ENCODE results near the gene ANKZF1. TPM values are rescaled to one million over a fixed set of nuclear protein-coding genes. Genes with fewer than 3 reads are reported as not detected.

Gene ANKZF1
- total and polyA plus RNA-seq, 2 experiments from 2014 or later, result 27.8 to 31.5 TPM

GRCh38 chr2:219218217-219218731, 11.3 kb upstream of the ANKZF1 start:
- Histone ChIP-seq H3K9me2 (ENCODE audit: insufficient read depth) (no peaks in the 10 kb centered on the region), H4K20me1 (ENCODE audit: insufficient read depth) (no peaks in the 10 kb centered on the region), H3K27me3 (replicated peaks; ENCODE audit: insufficient read depth) (no peaks in the 10 kb centered on the region), H3K9ac (peak overlapping the region; percentile 83), H3K9me3 (ENCODE audit: low read depth) (no peaks in the 10 kb centered on the region), H3K36me3 (ENCODE audit: low read depth) (peaks cover 8% of the 10 kb centered on the region; the same call in 1 of the 2 replicates), H3K79me2 (ENCODE audit: insufficient read depth) (peaks cover 11% of the 10 kb centered on the region; the same call in 1 of the 2 replicates), H3K4me1 (ENCODE audit: insufficient read depth) (peaks cover 16% of the 10 kb centered on the region), H3K27ac (peak overlapping the region; percentile 91), H3K4me3 (peak overlapping the region; percentile 69), H3F3A (ENCODE audit: insufficient read depth) (peaks cover 17% of the 10 kb centered on the region), H2AFZ (peak overlapping the region; percentile 33), H3K4me2 (ENCODE audit: unreplicated experiment) (peak overlapping the region; percentile 75)
- WGBS, 2 experiments (ENCODE audit: low coverage in 1 of 2, low lambda C conversion rate in 2 of 2, missing lambda C conversion rate in 2 of 2), result 1 to 3% methylated on average over 25 to 33 of the region's 37 CpGs
- in situ Hi-C loops (cut with MboI), result no loop called here
- DNase-seq, result peak; percentile 95
- TF ChIP-seq EZH2phosphoT487 (IDR thresholded peaks at IDR 0.05; ENCODE audit: insufficient read depth, low read depth) (no peak), EZH2 (IDR thresholded peaks at IDR 0.05; ENCODE audit: insufficient read depth, poor library complexity, severe bottlenecking) (no peak)

DNA sequence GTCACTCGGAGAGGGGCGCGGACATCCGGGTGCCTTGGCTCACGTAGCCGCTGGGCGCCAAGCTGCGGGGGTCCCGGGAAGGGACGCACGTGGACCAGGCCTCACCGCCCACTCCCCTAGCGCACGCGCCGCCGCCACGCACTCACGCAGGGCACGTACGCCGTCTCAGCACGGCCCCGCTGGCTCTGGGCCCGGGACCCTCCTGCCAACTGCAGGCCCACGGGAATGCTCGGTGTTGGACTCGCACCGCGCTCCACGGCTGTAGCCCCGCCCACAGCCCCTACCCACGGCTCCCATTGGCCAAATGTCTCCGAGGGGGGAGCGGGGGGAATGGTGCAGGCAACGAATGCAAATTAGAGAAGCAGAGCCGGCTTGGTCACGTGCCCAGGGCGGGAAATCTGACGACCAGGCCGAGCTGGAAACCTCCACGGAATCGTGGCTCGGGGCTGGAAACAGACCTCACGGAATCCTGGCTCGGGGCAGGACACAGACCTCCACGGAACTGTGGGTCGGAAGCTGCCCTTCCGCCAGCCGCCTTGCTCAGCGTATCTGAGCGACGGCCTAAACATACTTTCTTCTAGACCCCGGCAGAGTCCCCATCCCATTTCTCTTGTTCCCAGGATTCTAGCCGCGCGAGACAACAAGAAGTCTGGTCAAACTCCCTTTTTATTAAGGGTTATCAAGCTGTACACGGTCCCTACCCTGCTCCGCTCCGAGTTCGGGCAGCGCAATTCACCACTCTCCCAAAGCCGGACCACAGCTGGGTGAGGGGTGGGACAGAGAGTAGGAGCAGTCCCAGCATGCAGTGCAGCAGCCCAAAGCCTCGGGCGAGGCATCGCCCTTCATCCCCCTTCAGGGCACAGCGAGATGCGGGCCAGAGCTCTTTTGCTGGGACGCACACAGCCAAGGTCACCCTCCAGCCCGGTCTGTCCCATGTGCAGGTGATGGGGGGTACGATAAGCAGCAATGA, 10.6 kb upstream of the ANKZF1 start, which contains the start of gene ABCB6:
TSS of gene ABCB6 (minus strand) at position 227 of the 970 bp plus-strand sequence. CDS start 285 bp downstream, outside the sequence.
- WGBS, 2 experiments (ENCODE audit: low coverage in 1 of 2, low lambda C conversion rate in 2 of 2, missing lambda C conversion rate in 2 of 2), result 6 to 9% methylated on average over 47 to 67 of the region's 71 CpGs
- Histone ChIP-seq H3K27me3 (replicated peaks; ENCODE audit: insufficient read depth) (no peaks in the 10 kb centered on the region), H3K4me2 (ENCODE audit: unreplicated experiment) (peak within 1 kb of the TSS; percentile 75), H4K20me1 (ENCODE audit: insufficient read depth) (no peaks in the 10 kb centered on the region), H3K9me2 (ENCODE audit: insufficient read depth) (no peaks in the 10 kb centered on the region), H3K4me1 (ENCODE audit: insufficient read depth) (peaks cover 16% of the 10 kb centered on the region), H2AFZ (peak within 1 kb of the TSS; percentile 35), H3K4me3 (peak within 1 kb of the TSS; percentile 69), H3K27ac (peak within 1 kb of the TSS; percentile 91), H3K36me3 (ENCODE audit: low read depth) (peaks cover 15% of the 10 kb centered on the region), H3K9me3 (ENCODE audit: low read depth) (no peaks in the 10 kb centered on the region), H3F3A (ENCODE audit: insufficient read depth) (peaks cover 17% of the 10 kb centered on the region), H3K9ac (peak within 1 kb of the TSS; percentile 83), H3K79me2 (ENCODE audit: insufficient read depth) (peaks cover 11% of the 10 kb centered on the region; the same call in 1 of the 2 replicates)
- peak; percentile 96 for DNase-seq
- TF ChIP-seq EZH2phosphoT487 (IDR thresholded peaks at IDR 0.05; ENCODE audit: insufficient read depth, low read depth) (no peak), EZH2 (IDR thresholded peaks at IDR 0.05; ENCODE audit: insufficient read depth, poor library complexity, severe bottlenecking) (no peak)
- in situ Hi-C loops (cut with MboI), result no loop called here

GRCh38 chr2:219219784-219220532, 9.6 kb upstream of the ANKZF1 start:
- H3K4me1 ChIP-seq (ENCODE audit: insufficient read depth), result peaks cover 16% of the 10 kb centered on the region
- WGBS, 2 experiments (ENCODE audit: low coverage in 1 of 2, low lambda C conversion rate in 2 of 2, missing lambda C conversion rate in 2 of 2), result 90 to 92% methylated on average over 15 to 18 of the region's 18 CpGs
- no peak for DNase-seq
- H3K36me3 ChIP-seq (ENCODE audit: low read depth), result peaks cover 25% of the 10 kb centered on the region
- peak overlapping the region; percentile 83; the same call in 1 of the 2 replicates for H3K9ac ChIP-seq
- no peak overlapping the region for H3K4me3 ChIP-seq
- H3K79me2 ChIP-seq (ENCODE audit: insufficient read depth), result peaks cover 12% of the 10 kb centered on the region; the same call in 1 of the 2 replicates
- no peaks in the 10 kb centered on the region for H4K20me1 ChIP-seq (ENCODE audit: insufficient read depth)
- H3K27me3 ChIP-seq (replicated peaks; ENCODE audit: insufficient read depth), result no peaks in the 10 kb centered on the region
- peak overlapping the region; percentile 91; the same call in 1 of the 2 replicates for H3K27ac ChIP-seq
- H3K9me3 ChIP-seq (ENCODE audit: low read depth), result no peaks in the 10 kb centered on the region
- peaks cover 17% of the 10 kb centered on the region for H3F3A ChIP-seq (ENCODE audit: insufficient read depth)
- in situ Hi-C loops (cut with MboI), result no loop called here
- TF ChIP-seq EZH2 (IDR thresholded peaks at IDR 0.05; ENCODE audit: insufficient read depth, poor library complexity, severe bottlenecking), result no peak
- no peak for TF ChIP-seq EZH2phosphoT487 (IDR thresholded peaks at IDR 0.05; ENCODE audit: insufficient read depth, low read depth)
- H3K4me2 ChIP-seq (ENCODE audit: unreplicated experiment), result no peak overlapping the region
- H3K9me2 ChIP-seq (ENCODE audit: insufficient read depth), result no peaks in the 10 kb centered on the region
- H2AFZ ChIP-seq, result no peak overlapping the region
